HepG2 (cell line): ENCODE results near the gene TMEM178A. TPM values are rescaled to one million over a fixed set of nuclear protein-coding genes. Genes with fewer than 3 reads are reported as not detected.

ENCODE experiments used
- ATAC-seq: fragments of 200-7000 bp; cut with Tn5 transposase; 3 replicates; pipeline ENCODE4 v1.9.1; 2020; ENCODE audit warnings: mild to moderate bottlenecking, moderate library complexity
- BruUV-seq: library from RNA; stranded (reverse); fragments of 400-500 nt; replicated peaks from 2 replicates; lab custom pipeline; 2021; lab: Mats Ljungman, UMichigan
- CTCF ChIA-PET: fragments of 300-600 bp; formaldehyde crosslinking; extraction: SDS; loops from one replicate; lab custom pipeline; 2021; ENCODE audit warnings: low total read pairs, inconsistent platforms, low intra/inter-chr PET ratio; lab: Yijun Ruan, JAX
- POLR2A ChIA-PET: fragments of 350-600 bp; sonication (Branson Sonifier 250); formaldehyde crosslinking; loops from one replicate; lab custom pipeline; 2020; ENCODE audit warnings: antibody characterized with exemption, inconsistent platforms; lab: Yijun Ruan, JAX
- DNase-seq: peaks from one replicate; pipeline ENCODE4 v3.0.0-alpha.2; 2015; ENCODE audit warnings: low spot score
- FAIRE-seq: peaks from 3 replicates; lab custom pipeline; 2011; peaks lifted over from hg19 to GRCh38; lab: Jason Lieb, UNC
- H2AFZ ChIP-seq: one replicate; pipeline ENCODE4 v1.6.1; 2011; ENCODE audit warnings: low read length, inconsistent platforms
- H3K27ac ChIP-seq: fragments of 300-600 bp; 3 replicates; pipeline ENCODE4 v1.8.0; 2011; ENCODE audit warnings: mixed run types, mild to moderate bottlenecking, mixed read lengths, low read length, inconsistent platforms; ENCODE audit not compliant: insufficient read depth; ENCODE audit errors: extremely low read length
- H3K27me3 ChIP-seq, 2 experiments: fragments of 200-600 bp in 1 of 2; 2 replicates in 1 of 2; 3 replicates in 1 of 2; pipeline versions ENCODE4 v1.6.0 to v1.8.0; 2011; ENCODE audit warnings: low read length in 2 of 2, mild to moderate bottlenecking in 2 of 2, moderate library complexity in 2 of 2, inconsistent platforms in 1 of 2; ENCODE audit not compliant: insufficient read depth in 2 of 2, control insufficient read depth in 1 of 2
- H3K36me3 ChIP-seq, 2 experiments: fragments of 200-600 bp in 1 of 2; replicated peaks in 1 of 2; 2 replicates in 1 of 2; 3 replicates in 1 of 2; pipeline versions ENCODE4 v1.5.1 to v1.8.0; 2011; ENCODE audit warnings: low read length in 2 of 2, inconsistent platforms in 1 of 2; ENCODE audit not compliant: insufficient read depth in 2 of 2, control insufficient read depth in 1 of 2
- H3K4me1 ChIP-seq: 2 replicates; pipeline ENCODE4 v1.5.1; 2012; ENCODE audit warnings: low read length, inconsistent platforms; ENCODE audit not compliant: insufficient read depth
- H3K4me2 ChIP-seq: 2 replicates; pipeline ENCODE4 v1.6.0; 2011; ENCODE audit warnings: low read depth, low read length, inconsistent platforms
- H3K4me3 ChIP-seq, 3 experiments: fragments of 200-600 bp in 1 of 3; sonication (generic), shearing (Covaris generic) in 1 of 3; replicated peaks in 1 of 3; 2 replicates each; pipeline ENCODE4 v1.5.1; 2011 to 2016; ENCODE audit warnings: low read length in 3 of 3, inconsistent platforms in 2 of 3, low read depth in 2 of 3, mild to moderate bottlenecking in 2 of 3, control low read depth in 1 of 3, mixed read lengths in 1 of 3; ENCODE audit not compliant: insufficient read depth in 1 of 3
- H3K79me2 ChIP-seq: one replicate; pipeline ENCODE4 v1.6.1; 2011; ENCODE audit warnings: low read length, inconsistent platforms; ENCODE audit not compliant: insufficient read depth
- H3K9ac ChIP-seq: 2 replicates; pipeline ENCODE4 v1.6.0; 2011; ENCODE audit warnings: mild to moderate bottlenecking, low read depth, low read length, inconsistent platforms; ENCODE audit not compliant: insufficient read depth
- H3K9me3 ChIP-seq: 2 replicates; pipeline ENCODE4 v1.5.1; 2012; ENCODE audit warnings: mild to moderate bottlenecking, low read length
- H4K20me1 ChIP-seq: 2 replicates; pipeline ENCODE4 v1.6.0; 2011; ENCODE audit warnings: inconsistent platforms, mild to moderate bottlenecking, low read length, moderate library complexity; ENCODE audit not compliant: insufficient read depth
- CEBPB ChIP-seq: IDR thresholded peaks from 2 replicates; pipeline ENCODE4 v1.6.1; 2011; ENCODE audit warnings: low read depth, low read length, improper control_type of control experiment, borderline replicate concordance
- ELF3 ChIP-seq: IDR thresholded peaks from 2 replicates; pipeline ENCODE4 v1.6.1; 2016; ENCODE audit warnings: missing genetic modification reagents, missing compliant biosample characterization
- FOXA1 ChIP-seq, 2 experiments: fragments of 450-650 bp in 1 of 2; sonication (generic) in 1 of 2; formaldehyde crosslinking in 1 of 2; IDR thresholded peaks; 2 replicates each; pipeline versions ENCODE4 v1.4.0 to v1.6.1; 2016 to 2020; ENCODE audit warnings: missing genetic modification reagents in 1 of 2
- HNF4A ChIP-seq: sonication (generic); formaldehyde crosslinking; IDR thresholded peaks from 2 replicates; pipeline ENCODE4 v1.4.0; 2020; ENCODE audit warnings: missing genetic modification reagents
- RBM39 ChIP-seq: fragments of 200-400 bp; formaldehyde crosslinking; IDR thresholded peaks from one replicate; pipeline ENCODE4 v1.6.1; 2018; ENCODE audit warnings: antibody characterized with exemption, mild to moderate bottlenecking, low read depth, low read length; ENCODE audit not compliant: poor library complexity, severe bottlenecking
- ZFP36L2 ChIP-seq: sonication (generic); formaldehyde crosslinking; IDR thresholded peaks from 2 replicates; pipeline ENCODE4 v1.4.0; 2020; ENCODE audit warnings: missing genetic modification reagents
- ZMYM3 ChIP-seq: sonication (generic); formaldehyde crosslinking; IDR thresholded peaks from 2 replicates; pipeline ENCODE4 v1.5.1; 2020; ENCODE audit warnings: mild to moderate bottlenecking, missing genetic modification reagents
- ZNF235 ChIP-seq: sonication (generic); formaldehyde crosslinking; IDR thresholded peaks from 2 replicates; pipeline ENCODE4 v1.8.1; 2023; ENCODE audit warnings: mild to moderate bottlenecking, missing genetic modification reagents, borderline replicate concordance
- ZNF850 ChIP-seq: sonication (generic); formaldehyde crosslinking; conservative IDR thresholded peaks from 2 replicates; pipeline ENCODE4 v1.9.0; 2021; ENCODE audit warnings: mild to moderate bottlenecking, missing genetic modification reagents
- WGBS: methylation state at CpG from one replicate; pipeline ENCODE4 v1.1.6; 2017; ENCODE audit warnings: low lambda C conversion rate; 5-methylcytosine and 5-hydroxymethylcytosine counted together
- in situ Hi-C: cut with HindIII; loops from 2 replicates; pipeline ENCODE4 v1.10.0; 2017; ENCODE audit warnings: low pct_unique_long_range_greater_than_20kb; ENCODE audit not compliant: extremely low pct_ligation_motif_present
- intact Hi-C: fragments of 100-400 bp; cut with micrococcal nuclease; formaldehyde crosslinking; loops from one replicate; pipeline ENCODE4 v1.10.0; 2022; ENCODE audit not compliant: unreplicated experiment
- polyA plus RNA-seq, 8 experiments: library from polyadenylated mRNA; depleted of rRNA in 3 of 8; stranded (reverse) in 7 of 8; unstranded in 1 of 8; fragments of >200 nt; fragmentation: Illumina TruSeq in 4 of 8; extraction: Trizol in 4 of 8; gene quantifications; 2 replicates each; pipeline versions ENCODE4 v1.2.1 to v1.2.3, GENCODE V29; 2011 to 2016; ENCODE audit warnings: low read depth in 4 of 8, missing spikeins in 1 of 8, mixed read lengths in 1 of 8; ENCODE audit not compliant: insufficient read depth in 1 of 8
- total RNA-seq, 5 experiments: library from RNA; depleted of rRNA; stranded (reverse); fragments of >200 nt; fragmentation: Illumina TruSeq; extraction: Trizol; gene quantifications; 2 replicates each; pipeline ENCODE4 v1.2.3, GENCODE V29; 2016; ENCODE audit warnings: low read depth in 1 of 5
- TF ChIP-seq, protein P1 (sequence below): sonication (generic); formaldehyde crosslinking; IDR thresholded peaks from 2 replicates; pipeline ENCODE4 v1.5.0; 2020; ENCODE audit warnings: missing genetic modification reagents, mild to moderate bottlenecking, borderline replicate concordance
- TF ChIP-seq, protein P2 (sequence below): fragments of 450-650 bp; IDR thresholded peaks from 2 replicates; pipeline ENCODE4 v1.6.1; 2016
- TF ChIP-seq, protein P3 (sequence below): sonication (generic); formaldehyde crosslinking; IDR thresholded peaks from 2 replicates; pipeline ENCODE4 v1.8.0; 2022; ENCODE audit warnings: mild to moderate bottlenecking, missing genetic modification reagents, moderate library complexity
- TF ChIP-seq, protein P4 (sequence below): sonication (generic); formaldehyde crosslinking; conservative IDR thresholded peaks from 2 replicates; pipeline ENCODE4 v1.4.0; 2020; ENCODE audit warnings: missing genetic modification reagents

TMEM178A gene
- total and polyA plus RNA-seq, 2 of the 13 experiments (the other 11 are each of a cell fraction or from before 2014, with no cell fraction given) = 0.38 to 3.3 TPM

DNA sequence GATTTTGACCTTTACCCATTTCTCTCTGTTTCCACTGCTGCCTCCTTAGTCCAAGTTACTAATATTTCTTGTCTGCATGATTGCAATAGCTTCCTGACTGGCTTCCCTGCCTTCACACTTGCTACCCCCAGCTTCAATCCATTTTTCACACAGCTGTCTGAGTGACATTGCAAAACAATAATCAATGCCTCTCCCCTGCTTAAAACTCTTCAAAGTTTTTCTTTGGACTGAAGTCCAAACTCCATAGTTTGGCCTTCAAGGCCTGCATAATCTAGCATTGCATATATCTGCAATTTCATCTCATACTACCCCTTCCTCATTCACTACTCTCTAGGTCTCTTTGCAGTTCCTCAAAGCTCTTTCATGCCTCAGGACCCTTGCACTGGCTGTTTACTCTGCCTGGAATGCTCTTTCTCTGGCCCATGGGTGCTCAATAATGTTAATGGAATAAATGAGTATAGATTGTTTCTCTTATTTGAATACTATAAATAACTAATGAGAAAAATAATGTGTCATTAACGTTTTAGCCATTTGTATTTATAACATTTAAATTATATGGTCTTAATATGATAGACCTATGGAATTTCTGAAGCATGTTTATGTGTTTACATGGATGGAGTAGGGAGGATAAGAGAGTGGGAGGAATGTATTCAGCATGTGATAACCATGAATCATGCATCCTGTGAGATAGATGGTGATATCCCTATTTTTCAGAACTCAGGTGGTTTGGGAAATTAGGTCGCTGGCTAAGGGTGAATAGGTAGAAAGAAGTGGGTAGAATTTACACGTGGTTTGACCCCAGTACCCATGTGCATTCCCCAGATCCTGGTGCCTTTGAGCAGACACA is 5.7 kb upstream of the TMEM178A start:
- FAIRE-seq = no peak
- Histone ChIP-seq H3K27ac (no peak overlapping the region), H4K20me1 (no peaks in the 10 kb centered on the region), H3K4me1 (peaks cover 2% of the 10 kb centered on the region; the same call in 1 of the 2 replicates), H3K4me3 (no peak overlapping the region), H3K9ac (no peak overlapping the region), H3K27me3 (peaks cover 0 to 34% of the 10 kb centered on the region in 2 experiments; a peak in 4 of 5 replicates), H3K4me2 (no peak overlapping the region), H2AFZ (no peak overlapping the region), H3K9me3 (peaks cover 1% of the 10 kb centered on the region; the same call in 1 of the 2 replicates), H3K36me3 (no peaks in the 10 kb centered on the region), H3K79me2 (no peaks in the 10 kb centered on the region)
- no peak for ATAC-seq
- TF ChIP-seq ZMYM3 (peak; percentile 81), CEBPB (no peak), ELF3 (no peak), ZNF850 (no peak), FOXA1 (IDR thresholded peaks at IDR 0.05) (no peak), FOXA1 (CRISPR knock-in tag; IDR thresholded peaks at IDR 0.05) (no peak), RBM39 (no peak), HNF4A (peak; percentile 54), ZFP36L2 (CRISPR knock-in tag) (no peak), ZNF235 (CRISPR knock-in tag) (no peak)
- TF ChIP-seq, protein P1, sequence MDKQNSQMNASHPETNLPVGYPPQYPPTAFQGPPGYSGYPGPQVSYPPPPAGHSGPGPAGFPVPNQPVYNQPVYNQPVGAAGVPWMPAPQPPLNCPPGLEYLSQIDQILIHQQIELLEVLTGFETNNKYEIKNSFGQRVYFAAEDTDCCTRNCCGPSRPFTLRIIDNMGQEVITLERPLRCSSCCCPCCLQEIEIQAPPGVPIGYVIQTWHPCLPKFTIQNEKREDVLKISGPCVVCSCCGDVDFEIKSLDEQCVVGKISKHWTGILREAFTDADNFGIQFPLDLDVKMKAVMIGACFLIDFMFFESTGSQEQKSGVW (CRISPR knock-in tag) = no peak
- TF ChIP-seq, protein P2, sequence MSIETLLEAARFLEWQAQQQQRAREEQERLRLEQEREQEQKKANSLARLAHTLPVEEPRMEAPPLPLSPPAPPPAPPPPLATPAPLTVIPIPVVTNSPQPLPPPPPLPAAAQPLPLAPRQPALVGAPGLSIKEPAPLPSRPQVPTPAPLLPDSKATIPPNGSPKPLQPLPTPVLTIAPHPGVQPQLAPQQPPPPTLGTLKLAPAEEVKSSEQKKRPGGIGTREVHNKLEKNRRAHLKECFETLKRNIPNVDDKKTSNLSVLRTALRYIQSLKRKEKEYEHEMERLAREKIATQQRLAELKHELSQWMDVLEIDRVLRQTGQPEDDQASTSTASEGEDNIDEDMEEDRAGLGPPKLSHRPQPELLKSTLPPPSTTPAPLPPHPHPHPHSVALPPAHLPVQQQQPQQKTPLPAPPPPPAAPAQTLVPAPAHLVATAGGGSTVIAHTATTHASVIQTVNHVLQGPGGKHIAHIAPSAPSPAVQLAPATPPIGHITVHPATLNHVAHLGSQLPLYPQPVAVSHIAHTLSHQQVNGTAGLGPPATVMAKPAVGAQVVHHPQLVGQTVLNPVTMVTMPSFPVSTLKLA = peak; percentile 98
- TF ChIP-seq, protein P3, sequence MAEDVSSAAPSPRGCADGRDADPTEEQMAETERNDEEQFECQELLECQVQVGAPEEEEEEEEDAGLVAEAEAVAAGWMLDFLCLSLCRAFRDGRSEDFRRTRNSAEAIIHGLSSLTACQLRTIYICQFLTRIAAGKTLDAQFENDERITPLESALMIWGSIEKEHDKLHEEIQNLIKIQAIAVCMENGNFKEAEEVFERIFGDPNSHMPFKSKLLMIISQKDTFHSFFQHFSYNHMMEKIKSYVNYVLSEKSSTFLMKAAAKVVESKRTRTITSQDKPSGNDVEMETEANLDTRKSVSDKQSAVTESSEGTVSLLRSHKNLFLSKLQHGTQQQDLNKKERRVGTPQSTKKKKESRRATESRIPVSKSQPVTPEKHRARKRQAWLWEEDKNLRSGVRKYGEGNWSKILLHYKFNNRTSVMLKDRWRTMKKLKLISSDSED (CRISPR knock-in tag) = no peak
- TF ChIP-seq, protein P4, sequence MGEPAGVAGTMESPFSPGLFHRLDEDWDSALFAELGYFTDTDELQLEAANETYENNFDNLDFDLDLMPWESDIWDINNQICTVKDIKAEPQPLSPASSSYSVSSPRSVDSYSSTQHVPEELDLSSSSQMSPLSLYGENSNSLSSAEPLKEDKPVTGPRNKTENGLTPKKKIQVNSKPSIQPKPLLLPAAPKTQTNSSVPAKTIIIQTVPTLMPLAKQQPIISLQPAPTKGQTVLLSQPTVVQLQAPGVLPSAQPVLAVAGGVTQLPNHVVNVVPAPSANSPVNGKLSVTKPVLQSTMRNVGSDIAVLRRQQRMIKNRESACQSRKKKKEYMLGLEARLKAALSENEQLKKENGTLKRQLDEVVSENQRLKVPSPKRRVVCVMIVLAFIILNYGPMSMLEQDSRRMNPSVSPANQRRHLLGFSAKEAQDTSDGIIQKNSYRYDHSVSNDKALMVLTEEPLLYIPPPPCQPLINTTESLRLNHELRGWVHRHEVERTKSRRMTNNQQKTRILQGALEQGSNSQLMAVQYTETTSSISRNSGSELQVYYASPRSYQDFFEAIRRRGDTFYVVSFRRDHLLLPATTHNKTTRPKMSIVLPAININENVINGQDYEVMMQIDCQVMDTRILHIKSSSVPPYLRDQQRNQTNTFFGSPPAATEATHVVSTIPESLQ (CRISPR knock-in tag) = no peak
- intact Hi-C loops (no loop called here), in situ Hi-C loops (no loop called here)
- no TSS peak for BruUV-seq
- DNase-seq = no peak
- WGBS = 10% methylated on average over 3 of the region's 3 CpGs
- ChIA-PET CTCF (no interaction called here), POLR2A (no interaction called here)
